NCI-H1436 (cell line): Measurements from ENCODE around the gene PSG3.
"Not testable (repeated sequence)": the region's sequence is repeated elsewhere in the genome, so short reads cannot be mapped to it uniquely, and the experiment has no call there.

ENCODE experiments used
- DNase-seq: peaks from one replicate; lab custom pipeline; 2025; lab: John Stamatoyannopoulos, UW

Gene PSG3

GRCh38 chr19:42695811-42696503 lies 44.3 kb downstream of the PSG3 start:
- no peak for DNase-seq

- peak; percentile 2 for DNase-seq
These were observed 46.4 kb downstream of the PSG3 start for GRCh38 chr19:42693760-42694350.

- no peak for DNase-seq
These were observed 56.3 kb downstream of the PSG3 start for GRCh38 chr19:42683917-42684513.

- DNase-seq, result not testable (repeated sequence)
These were observed 64.0 kb downstream of the PSG3 start for GRCh38 chr19:42676326-42676725.

DNA sequence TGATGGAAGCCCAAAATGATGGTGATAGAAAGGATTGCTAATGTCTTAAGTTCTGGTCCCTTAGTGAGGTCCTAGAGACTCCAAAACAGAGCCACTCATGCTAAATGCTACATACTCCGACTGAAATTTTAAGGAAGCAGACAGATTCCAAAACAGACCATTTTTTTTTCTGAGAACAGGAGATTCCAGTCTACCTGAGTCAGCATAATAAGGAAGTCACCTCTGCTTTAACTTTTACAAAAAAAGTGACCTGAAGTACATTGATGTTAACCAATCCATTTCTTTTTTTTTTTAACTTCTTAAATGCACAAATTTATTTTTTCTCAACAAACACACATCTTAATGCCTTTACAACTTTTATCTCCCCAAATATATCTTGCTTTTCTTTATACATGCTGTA lies 65.7 kb downstream of the PSG3 start:
- DNase-seq, result not testable (repeated sequence)
